GM13976 (cell line): ENCODE results near the gene CRTAC1.

Source experiments
- DNase-seq: peaks from one replicate; pipeline ENCODE4 v3.0.0; 2012; ENCODE audit warnings: low spot score
- in situ Hi-C: fragments of 300-500 bp; cut with MboI; formaldehyde crosslinking; loops from one replicate; pipeline ENCODE4 v1.12.0; 2022; ENCODE audit warnings: low sequenced_read_pairs, mixed read lengths, inconsistent platforms; ENCODE audit not compliant: unreplicated experiment
- TF ChIP-seq, protein P1 (sequence below): IDR thresholded peaks from 2 replicates; pipeline ENCODE4 v1.5.1; 2012; ENCODE audit warnings: borderline replicate concordance, mild to moderate bottlenecking; ENCODE audit not compliant: insufficient read depth; ENCODE audit errors: extremely low read depth, missing control alignments, control extremely low read depth

CRTAC1 gene

DNA sequence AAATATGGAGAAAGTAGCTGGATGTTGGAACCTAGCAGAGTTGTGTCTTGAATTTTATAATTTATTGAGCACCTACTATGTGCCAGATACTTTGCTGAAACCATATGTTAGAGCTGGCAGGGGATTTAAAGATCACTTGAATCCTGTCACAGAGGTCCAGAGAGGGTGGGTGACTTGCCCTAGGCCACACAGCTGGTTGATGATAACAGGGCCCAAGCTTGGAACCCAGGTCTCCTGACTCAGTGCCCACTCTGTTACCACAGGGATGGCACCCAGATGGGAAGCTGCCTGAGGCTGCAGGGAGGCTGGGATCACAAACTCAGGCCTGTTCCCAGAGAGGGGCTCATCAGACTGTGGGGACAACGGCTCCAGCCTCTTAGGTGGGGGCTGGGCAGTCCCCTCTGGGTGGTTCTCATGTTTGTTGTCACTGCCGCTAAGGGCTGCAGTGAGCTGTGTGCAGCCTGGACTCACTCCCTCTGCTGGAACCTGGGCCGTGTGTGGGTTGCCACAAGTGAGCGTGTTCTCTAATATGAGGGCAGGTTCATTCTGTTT lies 162.2 kb downstream of the CRTAC1 start:
- TF ChIP-seq, protein P1, sequence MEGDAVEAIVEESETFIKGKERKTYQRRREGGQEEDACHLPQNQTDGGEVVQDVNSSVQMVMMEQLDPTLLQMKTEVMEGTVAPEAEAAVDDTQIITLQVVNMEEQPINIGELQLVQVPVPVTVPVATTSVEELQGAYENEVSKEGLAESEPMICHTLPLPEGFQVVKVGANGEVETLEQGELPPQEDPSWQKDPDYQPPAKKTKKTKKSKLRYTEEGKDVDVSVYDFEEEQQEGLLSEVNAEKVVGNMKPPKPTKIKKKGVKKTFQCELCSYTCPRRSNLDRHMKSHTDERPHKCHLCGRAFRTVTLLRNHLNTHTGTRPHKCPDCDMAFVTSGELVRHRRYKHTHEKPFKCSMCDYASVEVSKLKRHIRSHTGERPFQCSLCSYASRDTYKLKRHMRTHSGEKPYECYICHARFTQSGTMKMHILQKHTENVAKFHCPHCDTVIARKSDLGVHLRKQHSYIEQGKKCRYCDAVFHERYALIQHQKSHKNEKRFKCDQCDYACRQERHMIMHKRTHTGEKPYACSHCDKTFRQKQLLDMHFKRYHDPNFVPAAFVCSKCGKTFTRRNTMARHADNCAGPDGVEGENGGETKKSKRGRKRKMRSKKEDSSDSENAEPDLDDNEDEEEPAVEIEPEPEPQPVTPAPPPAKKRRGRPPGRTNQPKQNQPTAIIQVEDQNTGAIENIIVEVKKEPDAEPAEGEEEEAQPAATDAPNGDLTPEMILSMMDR, result no peak
- DNase-seq, result no peak
- in situ Hi-C loops, result no loop called here

DNA sequence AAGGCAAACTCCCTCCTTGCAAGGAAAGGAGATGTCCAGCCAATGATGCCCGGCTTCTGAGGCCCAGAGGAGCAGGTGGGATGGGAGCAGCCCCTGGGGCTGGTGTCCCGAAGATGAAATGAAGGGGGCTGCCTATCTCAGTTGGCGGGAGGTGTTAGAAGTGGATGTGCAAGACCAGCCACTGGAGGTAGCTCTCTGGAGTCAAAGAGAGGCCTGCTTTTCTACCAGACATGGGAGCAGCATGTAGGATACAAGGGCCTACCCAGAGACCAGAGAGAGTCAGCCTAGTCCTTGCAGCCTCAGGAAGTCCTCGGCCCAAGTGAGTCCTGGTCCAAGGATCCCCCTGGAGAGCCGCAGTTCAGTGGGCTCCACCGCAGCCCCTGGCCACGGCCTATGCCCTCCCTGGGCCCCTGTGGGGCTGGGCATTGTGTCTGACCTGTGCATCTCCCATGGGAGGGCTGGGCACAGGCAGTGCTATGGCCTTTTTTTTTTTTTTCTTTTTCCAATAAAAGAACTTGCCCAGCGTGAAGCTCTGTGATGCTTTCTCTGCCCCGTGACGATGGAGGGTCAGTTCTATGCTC lies 163.1 kb downstream of the CRTAC1 start:
- DNase-seq, result no peak
- TF ChIP-seq, protein P1, result no peak
- in situ Hi-C loops, result no loop called here

DNA sequence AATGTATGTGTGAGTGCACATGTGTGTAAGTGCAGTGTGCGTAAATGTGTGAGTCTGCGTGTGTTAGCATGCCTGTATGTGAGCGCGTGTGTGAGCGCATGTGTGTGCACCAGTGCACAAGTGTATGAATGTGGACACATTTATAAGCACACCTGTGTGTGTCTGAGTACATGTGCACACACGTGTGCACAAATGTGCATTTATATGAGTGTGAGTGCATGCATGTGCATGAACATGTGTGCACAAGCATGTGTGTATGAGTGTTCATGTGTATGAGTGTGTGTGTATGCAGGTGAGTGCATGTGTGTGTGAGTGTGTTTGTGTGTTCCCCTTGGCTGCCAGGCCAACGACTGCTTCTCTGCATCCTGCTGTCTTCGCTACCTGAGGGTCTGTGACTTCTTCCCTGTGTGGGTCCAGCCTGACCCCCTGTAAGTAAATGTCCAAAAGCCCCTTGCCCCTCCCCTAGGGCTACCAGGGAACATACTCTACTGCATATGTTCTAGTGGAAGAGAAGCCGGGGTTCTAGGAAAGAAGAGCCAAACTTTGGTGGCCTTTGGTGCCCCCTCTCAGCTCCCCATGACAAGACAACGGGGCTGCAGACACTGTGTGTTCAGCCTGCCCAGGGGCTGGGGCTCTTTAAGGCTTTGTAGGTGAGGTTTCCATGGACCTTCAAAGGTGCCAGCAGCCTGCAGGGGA lies 163.7 kb downstream of the CRTAC1 start:
- in situ Hi-C loops, result no loop called here
- no peak for DNase-seq
- TF ChIP-seq, protein P1, result no peak

DNA sequence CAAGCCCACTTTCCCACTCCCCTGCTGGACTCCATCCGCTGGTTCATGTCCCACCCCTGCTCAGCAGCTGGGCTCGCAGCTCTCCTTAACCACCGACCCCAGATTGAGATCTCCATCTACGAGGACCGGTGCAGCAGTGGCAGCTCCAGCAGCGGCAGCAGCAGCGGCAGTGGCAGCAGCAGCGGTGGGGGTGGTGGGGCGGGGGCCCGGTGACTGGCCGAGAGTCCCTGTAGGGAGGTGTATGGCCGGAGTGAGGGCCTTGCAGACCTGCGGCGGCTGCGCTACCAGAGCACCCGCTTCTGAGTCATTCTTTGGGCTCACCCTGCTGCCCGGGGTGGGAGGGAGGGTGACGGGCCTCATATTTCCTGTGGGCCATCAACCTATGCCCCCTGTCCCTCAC lies 164.9 kb downstream of the CRTAC1 start:
- in situ Hi-C loops, result no loop called here
- DNase-seq, result no peak
- TF ChIP-seq, protein P1, result no peak

DNA sequence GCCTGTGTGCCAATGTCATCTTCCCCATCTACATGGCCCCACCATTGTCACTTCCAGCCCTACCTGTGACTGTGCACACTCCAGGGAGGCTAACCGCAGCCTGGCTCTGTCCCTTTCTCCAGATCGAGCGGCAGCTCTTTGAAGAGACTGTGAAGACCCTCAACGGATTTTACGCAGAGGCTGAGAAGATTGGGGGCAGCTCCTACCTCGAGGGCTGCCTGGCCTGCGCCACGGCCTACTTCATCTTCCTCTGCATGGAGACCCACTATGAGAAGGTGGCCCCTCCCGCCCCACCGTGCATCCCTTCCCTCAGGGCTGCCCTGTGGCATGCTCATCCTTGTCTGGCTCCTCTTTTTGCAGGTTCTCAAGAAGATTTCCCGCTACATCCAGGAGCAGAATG lies 166.6 kb downstream of the CRTAC1 start:
- TF ChIP-seq, protein P1, result no peak
- in situ Hi-C loops, result no loop called here
- no peak for DNase-seq

DNA sequence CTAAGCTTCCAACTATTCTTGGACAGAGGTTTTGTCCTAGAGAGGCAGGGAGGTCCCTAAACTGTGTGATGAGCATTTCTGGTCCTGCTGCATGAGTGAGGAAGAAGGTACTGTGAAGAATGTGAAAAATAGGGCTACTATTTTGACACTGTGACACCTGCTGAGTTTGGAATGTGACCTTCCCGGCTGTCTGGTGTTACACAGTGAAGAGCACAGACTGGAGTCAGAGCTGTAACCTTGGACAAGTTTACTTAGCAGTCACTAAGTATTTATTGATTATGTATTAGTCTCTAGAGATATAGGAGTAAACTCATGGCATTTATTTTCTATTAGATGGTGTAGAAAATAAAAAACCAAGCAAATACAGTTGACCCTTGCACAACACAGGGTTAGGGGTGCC lies 168.5 kb downstream of the CRTAC1 start:
- no peak for DNase-seq
- TF ChIP-seq, protein P1, result no peak
- in situ Hi-C loops, result no loop called here
